Measurements from ENCODE around the gene SLC25A46.

DNA sequence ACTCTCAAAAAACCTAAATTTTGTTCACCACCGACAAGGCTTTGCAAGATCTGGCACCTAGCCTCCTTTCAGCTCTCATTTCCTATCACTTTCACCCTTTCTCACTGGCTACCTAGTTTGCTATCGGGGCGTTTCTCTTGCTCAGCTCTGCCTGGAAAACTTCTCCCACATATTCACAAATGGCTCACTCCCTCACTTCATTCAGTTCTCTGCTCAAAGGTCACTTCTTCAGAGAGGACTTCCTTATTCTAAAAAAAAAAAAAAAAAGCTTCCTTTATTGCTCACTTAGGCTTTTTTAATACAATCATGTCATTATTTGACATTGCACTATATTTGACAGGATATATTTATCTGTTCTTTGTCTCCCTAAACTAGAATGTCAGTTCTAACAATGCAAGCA is 2.1 kb upstream of the SLC25A46 start:
- no peak for TF ChIP-seq SP1 (IDR thresholded peaks at IDR 0.05)
- TF ChIP-seq SUZ12 (IDR thresholded peaks at IDR 0.05): no peak
- no peak for TF ChIP-seq ARNT (IDR thresholded peaks at IDR 0.05)
- TF ChIP-seq ZNF384 (IDR thresholded peaks at IDR 0.05): no peak
